GM13976 (cell line): ENCODE results near the gene CDK5RAP2.
A peak's percentile ranks its signal among the peaks of the same experiment; 100 is the strongest.

Source experiments
- DNase-seq: peaks from one replicate; pipeline ENCODE4 v3.0.0; 2012; ENCODE audit warnings: low spot score
- CTCF ChIP-seq: IDR thresholded peaks from 2 replicates; pipeline ENCODE4 v1.5.1; 2012; ENCODE audit warnings: borderline replicate concordance, mild to moderate bottlenecking; ENCODE audit not compliant: insufficient read depth; ENCODE audit errors: extremely low read depth, missing control alignments, control extremely low read depth
- in situ Hi-C: fragments of 300-500 bp; cut with MboI; formaldehyde crosslinking; loops from one replicate; pipeline ENCODE4 v1.12.0; 2022; ENCODE audit warnings: low sequenced_read_pairs, mixed read lengths, inconsistent platforms; ENCODE audit not compliant: unreplicated experiment

Gene CDK5RAP2

GRCh38 chr9:120439926-120440325 lies 140.0 kb downstream of the CDK5RAP2 start:
- TF ChIP-seq CTCF: no peak
- in situ Hi-C loops: no loop called here
- no peak for DNase-seq

- TF ChIP-seq CTCF: peak; percentile 5
- DNase-seq: no peak
- in situ Hi-C loops: no loop called here
These were observed 141.0 kb downstream of the CDK5RAP2 start for GRCh38 chr9:120438836-120439546.

GRCh38 chr9:120438111-120438510 lies 141.9 kb downstream of the CDK5RAP2 start:
- no peak for DNase-seq
- in situ Hi-C loops: no loop called here
- TF ChIP-seq CTCF: no peak

GRCh38 chr9:120436983-120437475 lies 142.9 kb downstream of the CDK5RAP2 start:
- no peak for DNase-seq
- in situ Hi-C loops: no loop called here
- TF ChIP-seq CTCF: no peak

GRCh38 chr9:120436446-120436845 lies 143.5 kb downstream of the CDK5RAP2 start:
- in situ Hi-C loops: no loop called here
- DNase-seq: no peak

GRCh38 chr9:120435091-120435490 lies 144.9 kb downstream of the CDK5RAP2 start:
- in situ Hi-C loops: no loop called here
- TF ChIP-seq CTCF: no peak
- DNase-seq: no peak

More at GRCh38 chr9:120436446-120436845, 143.5 kb downstream of the CDK5RAP2 start:
- TF ChIP-seq CTCF: no peak
